Glutamatergic neuron (in vitro differentiated cells): ENCODE measurements around the gene SLC16A9. TPM values are rescaled to one million over a fixed set of nuclear protein-coding genes. Genes with fewer than 3 reads are reported as not detected.
"Not testable (repeated sequence)": the region's sequence is repeated elsewhere in the genome, so short reads cannot be mapped to it uniquely, and the experiment has no call there.

ENCODE experiments used
- DNase-seq: peaks from one replicate; pipeline ENCODE4 v3.0.0; 2022
- H3K27ac Mint-ChIP-seq: one replicate; pipeline ENCODE4 v1.8.0; 2020; ENCODE audit warnings: mild to moderate bottlenecking, mixed read lengths, inconsistent platforms; ENCODE audit not compliant: unreplicated experiment
- H3K27me3 Mint-ChIP-seq: one replicate; pipeline ENCODE4 v1.8.0; 2020; ENCODE audit warnings: mild to moderate bottlenecking, moderate library complexity, mixed read lengths, inconsistent platforms; ENCODE audit not compliant: unreplicated experiment
- H3K36me3 Mint-ChIP-seq: one replicate; pipeline ENCODE4 v1.8.0; 2020; ENCODE audit warnings: mild to moderate bottlenecking, mixed read lengths, inconsistent platforms; ENCODE audit not compliant: unreplicated experiment
- H3K4me1 Mint-ChIP-seq: one replicate; pipeline ENCODE4 v1.8.0; 2020; ENCODE audit warnings: mild to moderate bottlenecking, low read depth, mixed read lengths, inconsistent platforms; ENCODE audit not compliant: unreplicated experiment
- H3K4me3 Mint-ChIP-seq: one replicate; pipeline ENCODE4 v1.8.0; 2020; ENCODE audit warnings: mild to moderate bottlenecking, mixed read lengths, inconsistent platforms; ENCODE audit not compliant: unreplicated experiment
- H3K9me3 Mint-ChIP-seq: one replicate; pipeline ENCODE4 v1.8.0; 2020; ENCODE audit warnings: mild to moderate bottlenecking, moderate library complexity, mixed read lengths, inconsistent platforms; ENCODE audit not compliant: unreplicated experiment
- CTCF ChIP-seq: fragments of 200-600 bp; sonication (generic); IDR thresholded peaks from one replicate; pipeline ENCODE4 v1.5.0; 2021; ENCODE audit not compliant: partially characterized antibody, unreplicated experiment
- total RNA-seq: library from RNA; stranded (reverse); fragmentation: NEBNext Ultra II Directional; extraction: Animal tissue kit (Norgen Biotek cat#: 25700); gene quantifications from one replicate; pipeline ENCODE4 v1.2.1, GENCODE V29; 2021; ENCODE audit not compliant: unreplicated experiment

The SLC16A9 gene
- total RNA-seq, 1 donor from 2014 or later, result 1.2 TPM

GRCh38 chr10:59741583-59741982 is 31.9 kb upstream of the SLC16A9 start:
- TF ChIP-seq CTCF, result no peak
- H3K4me3 Mint-ChIP-seq, result no peak overlapping the region
- no peak overlapping the region for H3K27ac Mint-ChIP-seq
- H3K27me3 Mint-ChIP-seq, result no peaks in the 10 kb centered on the region
- no peaks in the 10 kb centered on the region for H3K9me3 Mint-ChIP-seq
- no peaks in the 10 kb centered on the region for H3K36me3 Mint-ChIP-seq
- H3K4me1 Mint-ChIP-seq, result no peaks in the 10 kb centered on the region
- no peak for DNase-seq

GRCh38 chr10:59741048-59741447 is 31.4 kb upstream of the SLC16A9 start:
- no peak overlapping the region for H3K27ac Mint-ChIP-seq
- no peaks in the 10 kb centered on the region for H3K9me3 Mint-ChIP-seq
- no peaks in the 10 kb centered on the region for H3K36me3 Mint-ChIP-seq

DNA sequence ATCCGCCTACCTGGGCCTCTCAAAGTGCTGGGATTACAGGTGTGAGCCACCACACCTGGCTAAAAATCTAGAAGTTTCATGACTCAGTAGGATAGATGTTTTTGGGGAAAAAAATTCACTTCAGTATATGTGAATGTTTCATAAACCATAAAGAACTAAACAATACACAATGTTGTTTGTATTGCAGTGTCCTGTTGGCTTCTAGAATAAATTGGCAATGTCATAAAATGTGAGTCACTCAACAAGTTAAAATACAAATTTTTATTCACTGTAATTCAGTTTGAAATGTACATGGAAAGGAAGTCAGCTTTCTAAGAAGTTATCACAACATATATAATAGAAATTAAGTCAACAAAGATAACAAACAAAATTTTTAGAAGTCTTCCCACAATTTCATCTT is 27.1 kb upstream of the SLC16A9 start:
- Mint-ChIP-seq H3K27me3 (no peaks in the 10 kb centered on the region), H3K27ac (no peak overlapping the region), H3K9me3 (peaks cover 2% of the 10 kb centered on the region), H3K4me3 (no peak overlapping the region), H3K36me3 (no peaks in the 10 kb centered on the region), H3K4me1 (no peaks in the 10 kb centered on the region)
- TF ChIP-seq CTCF, result no peak
- no peak for DNase-seq

More at GRCh38 chr10:59741048-59741447, 31.4 kb upstream of the SLC16A9 start:
- no peak overlapping the region for H3K4me3 Mint-ChIP-seq
- H3K4me1 Mint-ChIP-seq, result no peaks in the 10 kb centered on the region
- no peak for DNase-seq
- H3K27me3 Mint-ChIP-seq, result no peaks in the 10 kb centered on the region
- TF ChIP-seq CTCF, result no peak

DNA sequence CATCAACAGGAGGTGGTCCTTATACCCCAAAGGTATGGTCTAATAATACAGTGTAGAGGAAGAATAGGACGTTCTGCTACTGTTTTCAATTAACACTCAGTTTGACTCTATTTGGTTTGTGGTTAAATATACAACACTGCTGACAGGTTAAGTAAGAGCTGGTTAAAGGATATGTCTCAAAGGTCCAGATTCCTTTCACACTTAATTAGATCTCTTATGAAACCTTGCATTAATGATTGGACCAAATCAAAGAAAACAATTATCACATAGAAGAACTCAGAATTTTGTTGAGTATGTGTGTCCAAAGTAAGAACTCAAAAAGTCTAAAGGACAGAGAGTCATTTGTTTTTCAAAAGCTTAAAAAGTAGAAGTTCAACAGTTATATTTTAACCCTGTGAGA is 25.6 kb upstream of the SLC16A9 start:
- H3K4me3 Mint-ChIP-seq, result no peak overlapping the region
- H3K4me1 Mint-ChIP-seq, result no peaks in the 10 kb centered on the region
- H3K27ac Mint-ChIP-seq, result no peak overlapping the region
- H3K9me3 Mint-ChIP-seq, result peaks cover 2% of the 10 kb centered on the region
- TF ChIP-seq CTCF, result no peak
- DNase-seq, result no peak
- no peaks in the 10 kb centered on the region for H3K27me3 Mint-ChIP-seq
- H3K36me3 Mint-ChIP-seq, result no peaks in the 10 kb centered on the region

- H3K27me3 Mint-ChIP-seq, result no peaks in the 10 kb centered on the region
- no peak overlapping the region for H3K27ac Mint-ChIP-seq
- peaks cover 2% of the 10 kb centered on the region for H3K9me3 Mint-ChIP-seq
- no peaks in the 10 kb centered on the region for H3K36me3 Mint-ChIP-seq
- TF ChIP-seq CTCF, result no peak
- no peaks in the 10 kb centered on the region for H3K4me1 Mint-ChIP-seq
- no peak overlapping the region for H3K4me3 Mint-ChIP-seq
- DNase-seq, result no peak
Observed at GRCh38 chr10:59734014-59734462, 24.4 kb upstream of the SLC16A9 start.

- not testable (repeated sequence) for H3K36me3 Mint-ChIP-seq, H3K27me3 Mint-ChIP-seq, DNase-seq, H3K9me3 Mint-ChIP-seq, H3K27ac Mint-ChIP-seq, H3K4me3 Mint-ChIP-seq, H3K4me1 Mint-ChIP-seq
Observed at GRCh38 chr10:59733321-59734013, 23.8 kb upstream of the SLC16A9 start.

GRCh38 chr10:59732849-59733248 is 23.2 kb upstream of the SLC16A9 start:
- not testable (repeated sequence) for H3K27ac Mint-ChIP-seq, H3K4me1 Mint-ChIP-seq, DNase-seq, H3K9me3 Mint-ChIP-seq, H3K36me3 Mint-ChIP-seq, H3K4me3 Mint-ChIP-seq, H3K27me3 Mint-ChIP-seq

GRCh38 chr10:59729167-59729566 is 19.5 kb upstream of the SLC16A9 start:
- H3K36me3 Mint-ChIP-seq, H3K4me1 Mint-ChIP-seq, H3K9me3 Mint-ChIP-seq, DNase-seq, H3K27ac Mint-ChIP-seq, H3K27me3 Mint-ChIP-seq, H3K4me3 Mint-ChIP-seq: not testable (repeated sequence)
